Thoracic aorta (tissue), 2 donors: ENCODE data around the gene ASB15. TPM values are rescaled to one million over a fixed set of nuclear protein-coding genes. Genes with fewer than 3 reads are reported as not detected.

Experiments
- ATAC-seq: fragments of 150-250 bp; one replicate; pipeline ENCODE4 v1.8.0; 2017; ENCODE audit warnings: low read depth; ENCODE audit not compliant: insufficient number of reproducible peaks, low FRiP score
- DNase-seq: peaks from one replicate; pipeline ENCODE4 v3.0.0-alpha.2; 2020; ENCODE audit warnings: low spot score
- H3K27ac ChIP-seq, 2 donors: fragments of 200-600 bp; sonication (generic); 1 replicate in 1 of 2; 2 replicates in 1 of 2; pipeline ENCODE4 v1.5.1; 2016; ENCODE audit warnings: mild to moderate bottlenecking in 2 of 2, moderate library complexity in 2 of 2
- H3K27me3 ChIP-seq: fragments of 200-600 bp; sonication (generic); replicated peaks from 2 replicates; pipeline ENCODE4 v1.6.0; 2016; ENCODE audit warnings: mild to moderate bottlenecking; ENCODE audit not compliant: insufficient read depth
- H3K36me3 ChIP-seq: fragments of 200-600 bp; sonication (generic); one replicate; pipeline ENCODE4 v1.5.1; 2016
- H3K4me1 ChIP-seq, 2 donors: fragments of 200-600 bp; sonication (generic); 1 replicate in 1 of 2; 2 replicates in 1 of 2; pipeline versions ENCODE4 v1.5.1 to v1.6.0; 2016; ENCODE audit warnings: low read depth in 2 of 2, mild to moderate bottlenecking in 1 of 2; ENCODE audit not compliant: control insufficient read depth in 1 of 2
- H3K4me3 ChIP-seq: fragments of 200-600 bp; sonication (generic); 2 replicates; pipeline ENCODE4 v1.5.1; 2016; ENCODE audit warnings: mild to moderate bottlenecking
- H3K9me3 ChIP-seq: fragments of 200-600 bp; sonication (generic); 2 replicates; pipeline ENCODE4 v1.5.1; 2016
- CTCF ChIP-seq: fragments of 200-600 bp; sonication (generic); IDR thresholded peaks from one replicate; pipeline ENCODE4 v1.5.1; 2019; ENCODE audit warnings: antibody characterized with exemption
- total RNA-seq, 2 donors: library from RNA; depleted of rRNA; stranded (reverse); fragments of >200 nt; gene quantifications; one replicate each; pipeline versions ENCODE4 v1.1.0 to v1.2.3, GENCODE V29; 2016

Gene ASB15
- total RNA-seq, 2 donors from 2014 or later = not detected

GRCh38 chr7:123625254-123625653, 23.6 kb downstream of the ASB15 start:
- Histone ChIP-seq H3K4me1 (no peaks in the 10 kb centered on the region), H3K4me3 (no peak overlapping the region), H3K9me3 (no peaks in the 10 kb centered on the region), H3K27ac (no peak overlapping the region), H3K27me3 (no peaks in the 10 kb centered on the region), H3K36me3 (no peaks in the 10 kb centered on the region)
- ATAC-seq (no peak), DNase-seq (no peak)
- no peak for TF ChIP-seq CTCF

- DNase-seq = no peak
- no peak overlapping the region for H3K4me3 ChIP-seq
- no peaks in the 10 kb centered on the region for H3K4me1 ChIP-seq
- no peaks in the 10 kb centered on the region for H3K9me3 ChIP-seq
- H3K27me3 ChIP-seq = no peaks in the 10 kb centered on the region
- H3K36me3 ChIP-seq = no peaks in the 10 kb centered on the region
- ATAC-seq = no peak
- H3K27ac ChIP-seq = no peak overlapping the region
- no peak for TF ChIP-seq CTCF
Observed at GRCh38 chr7:123627851-123628250, 26.2 kb downstream of the ASB15 start.

DNA sequence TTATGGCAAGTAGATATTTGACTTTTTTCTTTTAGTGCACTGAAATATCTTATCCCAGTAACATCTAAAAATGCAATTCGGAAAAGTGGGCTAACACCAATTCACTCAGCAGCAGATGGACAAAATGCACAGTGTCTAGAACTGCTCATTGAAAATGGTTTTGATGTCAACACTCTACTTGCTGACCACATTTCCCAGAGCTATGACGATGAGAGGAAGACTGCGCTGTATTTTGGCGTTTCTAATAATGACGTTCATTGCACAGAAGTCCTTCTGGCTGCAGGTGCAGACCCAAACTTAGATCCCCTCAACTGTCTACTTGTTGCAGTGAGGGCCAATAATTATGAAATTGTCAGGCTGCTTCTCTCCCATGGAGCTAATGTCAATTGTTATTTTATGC, 27.2 kb downstream of the ASB15 start:
- DNase-seq (no peak), ATAC-seq (no peak)
- no peak overlapping the region for H3K27ac ChIP-seq
- H3K27me3 ChIP-seq = no peaks in the 10 kb centered on the region
- no peaks in the 10 kb centered on the region for H3K36me3 ChIP-seq
- H3K9me3 ChIP-seq = no peaks in the 10 kb centered on the region
- H3K4me1 ChIP-seq = no peaks in the 10 kb centered on the region
- H3K4me3 ChIP-seq = no peak overlapping the region
- no peak for TF ChIP-seq CTCF

DNA sequence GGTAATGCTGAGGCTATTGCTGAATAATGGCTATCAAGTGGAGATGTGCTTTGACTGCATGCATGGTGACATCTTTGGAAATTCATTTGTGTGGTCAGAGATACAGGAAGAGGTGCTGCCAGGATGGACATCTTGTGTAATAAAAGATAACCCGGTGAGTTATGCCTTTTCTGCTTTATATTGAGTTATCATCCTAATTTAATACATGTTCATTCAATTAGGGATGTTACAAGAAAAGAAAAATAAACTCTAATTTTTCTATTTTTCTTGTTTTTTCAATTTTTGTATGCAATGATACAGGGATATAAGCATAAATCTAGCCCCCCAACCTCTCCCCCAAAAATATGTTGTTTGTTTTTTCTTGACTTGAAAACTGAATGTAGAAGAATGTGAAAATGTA, 27.7 kb downstream of the ASB15 start:
- no peaks in the 10 kb centered on the region for H3K36me3 ChIP-seq
- H3K4me3 ChIP-seq = no peak overlapping the region
- H3K9me3 ChIP-seq = no peaks in the 10 kb centered on the region
- no peak for TF ChIP-seq CTCF
- DNase-seq (no peak), ATAC-seq (no peak)
- no peak overlapping the region for H3K27ac ChIP-seq
- H3K27me3 ChIP-seq = no peaks in the 10 kb centered on the region
- H3K4me1 ChIP-seq = no peaks in the 10 kb centered on the region

- Histone ChIP-seq H3K9me3 (no peaks in the 10 kb centered on the region), H3K4me3 (no peak overlapping the region), H3K36me3 (no peaks in the 10 kb centered on the region), H3K27ac (no peak overlapping the region), H3K27me3 (no peaks in the 10 kb centered on the region), H3K4me1 (no peaks in the 10 kb centered on the region)
- no peak for TF ChIP-seq CTCF
- no peak for ATAC-seq
- no peak for DNase-seq
Observed at GRCh38 chr7:123632808-123633207, 31.2 kb downstream of the ASB15 start.
